SKM-1 treated with dmso at 0.1 percent for 144 hours (cell line): ENCODE data around the gene NR1D2.
"Not testable (repeated sequence)": the region's sequence is repeated elsewhere in the genome, so short reads cannot be mapped to it uniquely, and the experiment has no call there.

Source experiments
- DNase-seq: peaks from one replicate; lab custom pipeline; 2025; ENCODE audit not compliant: unreplicated experiment; lab: John Stamatoyannopoulos, UW

The NR1D2 gene

GRCh38 chr3:24002129-24002528 lies 57.0 kb downstream of the NR1D2 start:
- no peak for DNase-seq

GRCh38 chr3:24003466-24003865 lies 58.4 kb downstream of the NR1D2 start:
- DNase-seq = no peak

GRCh38 chr3:24004171-24004938 lies 59.3 kb downstream of the NR1D2 start:
- DNase-seq = no peak

GRCh38 chr3:24005669-24006068 lies 60.6 kb downstream of the NR1D2 start:
- no peak for DNase-seq

GRCh38 chr3:24010834-24011233 lies 65.7 kb downstream of the NR1D2 start:
- not testable (repeated sequence) for DNase-seq

- DNase-seq = no peak
These were observed 67.6 kb downstream of the NR1D2 start for GRCh38 chr3:24012589-24013269.

GRCh38 chr3:24017305-24017704 lies 72.2 kb downstream of the NR1D2 start:
- no peak for DNase-seq

- DNase-seq = no peak
These were observed 73.9 kb downstream of the NR1D2 start for GRCh38 chr3:24018784-24019570.

GRCh38 chr3:24019585-24019984 lies 74.5 kb downstream of the NR1D2 start:
- DNase-seq = no peak

GRCh38 chr3:24020036-24020691 lies 75.1 kb downstream of the NR1D2 start:
- DNase-seq = no peak

GRCh38 chr3:24023197-24023596 lies 78.1 kb downstream of the NR1D2 start:
- no peak for DNase-seq

GRCh38 chr3:24025805-24026204 lies 80.7 kb downstream of the NR1D2 start:
- no peak for DNase-seq

- DNase-seq = not testable (repeated sequence)
These were observed 81.6 kb downstream of the NR1D2 start for GRCh38 chr3:24026665-24027064.

GRCh38 chr3:24027946-24028345 lies 82.9 kb downstream of the NR1D2 start:
- no peak for DNase-seq
